GM12878 (cell line): ENCODE data around the gene KIR3DL1. TPM values are rescaled to one million over a fixed set of nuclear protein-coding genes. Genes with fewer than 3 reads are reported as not detected.

Experiments
- ATAC-seq: fragments of 200-7000 bp; cut with Tn5 transposase; 3 replicates; pipeline ENCODE4 v1.9.1; 2020; ENCODE audit warnings: mild to moderate bottlenecking, moderate library complexity
- BruUV-seq: library from RNA; stranded (reverse); fragments of 400-500 nt; replicated peaks from 2 replicates; lab custom pipeline; 2021; lab: Mats Ljungman, UMichigan
- CTCF ChIA-PET: fragments of 300-600 bp; sonication (Branson Sonifier 250); formaldehyde crosslinking; extraction: SDS; loops from one replicate; lab custom pipeline; 2021; ENCODE audit warnings: inconsistent platforms; lab: Yijun Ruan, JAX
- POLR2A ChIA-PET: fragments of 350-600 bp; formaldehyde crosslinking; extraction: SDS; loops from one replicate; lab custom pipeline; 2021; ENCODE audit warnings: inconsistent platforms; lab: Charles Lee
- RAD21 ChIA-PET: fragments of 300-600 bp; sonication (Branson Sonifier 250); formaldehyde crosslinking; loops from one replicate; lab custom pipeline; 2023; ENCODE audit warnings: antibody characterized with exemption; ENCODE audit not compliant: unreplicated experiment; lab: Charles Lee
- SMC1A ChIA-PET: fragments of 300-600 bp; sonication (Branson Sonifier 250); formaldehyde crosslinking; loops from one replicate; lab custom pipeline; 2023; ENCODE audit not compliant: unreplicated experiment, uncharacterized antibody; lab: Charles Lee
- DNase-seq: peaks from one replicate; pipeline ENCODE4 v3.0.0-alpha.2; 2011; ENCODE audit warnings: low read depth, low spot score
- FAIRE-seq: peaks from 3 replicates; lab custom pipeline; 2011; peaks lifted over from hg19 to GRCh38; lab: Jason Lieb, UNC
- H2AFZ ChIP-seq: 2 replicates; pipeline ENCODE4 v1.6.0; 2011; ENCODE audit warnings: low read depth, low read length, control low read depth; ENCODE audit not compliant: control insufficient read depth
- H3K27ac ChIP-seq: 2 replicates; pipeline ENCODE4 v1.5.1; 2011; ENCODE audit warnings: control low read depth; ENCODE audit not compliant: control insufficient read depth, insufficient read depth
- H3K27me3 ChIP-seq, 2 experiments: replicated peaks in 1 of 2; 2 replicates each; pipeline versions ENCODE4 v1.6.0 to v1.6.1; 2011; ENCODE audit warnings: low read length in 1 of 2; ENCODE audit not compliant: control insufficient read depth in 2 of 2, insufficient read depth in 2 of 2
- H3K36me3 ChIP-seq, 2 experiments: 2 replicates each; pipeline ENCODE4 v1.5.1; 2011; ENCODE audit warnings: low read length in 1 of 2; ENCODE audit not compliant: control insufficient read depth in 2 of 2, insufficient read depth in 2 of 2
- H3K4me1 ChIP-seq: 2 replicates; pipeline ENCODE4 v1.6.1; 2011; ENCODE audit warnings: mild to moderate bottlenecking, low read length, moderate library complexity, mixed read lengths; ENCODE audit not compliant: control insufficient read depth, insufficient read depth
- H3K4me2 ChIP-seq: 2 replicates; pipeline ENCODE4 v1.6.0; 2011; ENCODE audit warnings: control low read depth; ENCODE audit not compliant: control insufficient read depth, insufficient read depth
- H3K4me3 ChIP-seq: fragments of 200-600 bp; sonication (generic); 2 replicates; pipeline ENCODE4 v1.5.1; 2016
- H3K79me2 ChIP-seq: 2 replicates; pipeline ENCODE4 v1.6.0; 2011; ENCODE audit warnings: low read length; ENCODE audit not compliant: control insufficient read depth, insufficient read depth
- H3K9ac ChIP-seq: 2 replicates; pipeline ENCODE4 v1.8.0; 2011; ENCODE audit warnings: low read length, control low read depth, mixed read lengths; ENCODE audit not compliant: control insufficient read depth, insufficient read depth
- H3K9me3 ChIP-seq: replicated peaks from 3 replicates; pipeline ENCODE4 v1.5.1; 2011; ENCODE audit warnings: mild to moderate bottlenecking, low read length; ENCODE audit not compliant: control insufficient read depth, insufficient read depth
- H4K20me1 ChIP-seq: 2 replicates; pipeline ENCODE4 v1.6.0; 2011; ENCODE audit not compliant: control insufficient read depth, insufficient read depth
- PAX5 ChIP-seq: IDR thresholded peaks from 2 replicates; pipeline ENCODE4 v1.6.1; 2011; ENCODE audit warnings: low read depth, low read length, borderline replicate concordance
- TCF3 ChIP-seq: IDR thresholded peaks from 2 replicates; pipeline ENCODE4 v1.6.1; 2012; ENCODE audit warnings: low read depth, mild to moderate bottlenecking, low read length, borderline replicate concordance; ENCODE audit not compliant: insufficient read depth
- ZBTB4 ChIP-seq: fragments of 450-650 bp; formaldehyde crosslinking; IDR thresholded peaks from 2 replicates; pipeline ENCODE4 v1.4.0; 2022; ENCODE audit warnings: mild to moderate bottlenecking, moderate library complexity
- ZNF24 ChIP-seq: fragments of 450-650 bp; IDR thresholded peaks from 2 replicates; pipeline ENCODE4 v1.6.1; 2017; ENCODE audit warnings: antibody characterized with exemption, mild to moderate bottlenecking
- WGBS: methylation state at CpG from one replicate; pipeline ENCODE4 v1.1.6; 2016; ENCODE audit warnings: low lambda C conversion rate; ENCODE audit not compliant: insufficient replicate concordance, insufficient coverage; ENCODE audit errors: missing lambda C conversion rate; 5-methylcytosine and 5-hydroxymethylcytosine counted together
- in situ Hi-C: fragments of 300-500 bp; cut with MboI; formaldehyde crosslinking; loops from 9 replicates; pipeline ENCODE4 v1.14.3; 2018; ENCODE audit warnings: mixed read lengths
- intact Hi-C: fragments of 100-400 bp; cut with micrococcal nuclease; formaldehyde crosslinking; loops from one replicate; pipeline ENCODE4 v1.14.2; 2022; ENCODE audit not compliant: unreplicated experiment
- polyA plus RNA-seq, 11 experiments: library from polyadenylated mRNA; depleted of rRNA in 4 of 11; unstranded in 6 of 11; stranded (reverse) in 5 of 11; fragments of >200 nt; fragmentation: Nextera tagmentation in 4 of 11; fragmentation: Illumina TruSeq in 1 of 11; extraction: Ambion mirVana in 4 of 11; extraction: Trizol in 1 of 11; gene quantifications; 1 replicate in 1 of 11; 2 replicates in 10 of 11; pipeline versions ENCODE4 v1.2.1 to v1.2.3, GENCODE V29; 2011 to 2016; ENCODE audit warnings: inconsistent platforms in 2 of 11, missing spikeins in 2 of 11, low read depth in 1 of 11
- total RNA-seq, 4 experiments: library from RNA; depleted of rRNA in 3 of 4; stranded (reverse); fragments of >200 nt in 3 of 4; fragmentation: Illumina TruSeq in 1 of 4; extraction: Trizol in 1 of 4; gene quantifications; 2 replicates each; pipeline versions ENCODE4 v1.2.1 to v1.2.3, GENCODE V29; 2013 to 2021

KIR3DL1 gene
- total and polyA plus RNA-seq, 10 of the 15 experiments (the other 5 are each of a cell fraction or from before 2014, with no cell fraction given) = 0.37 TPM; not detected in 9

GRCh38 chr19:54791476-54791875, 24.8 kb upstream of the KIR3DL1 start:
- no peak overlapping the region for H3K9ac ChIP-seq
- 65% methylated on average over 6 of the region's 6 CpGs for WGBS
- H3K4me3 ChIP-seq = no peak overlapping the region
- no peaks in the 10 kb centered on the region for H3K36me3 ChIP-seq
- H3K4me2 ChIP-seq = no peak overlapping the region
- no peak for DNase-seq
- ChIA-PET SMC1A (no interaction called here), RAD21 (no interaction called here), POLR2A (no interaction called here), CTCF (no interaction called here)
- H3K27ac ChIP-seq = no peak overlapping the region
- ATAC-seq = no peak
- intact Hi-C loops = no loop called here
- BruUV-seq = no TSS peak
- H2AFZ ChIP-seq = no peak overlapping the region
- FAIRE-seq = no peak
- no peaks in the 10 kb centered on the region for H3K79me2 ChIP-seq
- no peaks in the 10 kb centered on the region for H3K4me1 ChIP-seq
- no peak for TF ChIP-seq PAX5
- peak; percentile 88 for TF ChIP-seq ZNF24
- H4K20me1 ChIP-seq = no peaks in the 10 kb centered on the region
- no peaks in the 10 kb centered on the region for H3K9me3 ChIP-seq
- no peaks in the 10 kb centered on the region for H3K27me3 ChIP-seq
- in situ Hi-C loops = no loop called here

GRCh38 chr19:54792814-54793213, 23.5 kb upstream of the KIR3DL1 start:
- no peaks in the 10 kb centered on the region for H3K79me2 ChIP-seq
- in situ Hi-C loops (no loop called here), intact Hi-C loops (no loop called here)
- H3K4me2 ChIP-seq = peak overlapping the region; percentile 69
- H3K4me3 ChIP-seq = no peak overlapping the region
- TF ChIP-seq ZBTB4 (CRISPR knock-in tag) (no peak), TCF3 (no peak)
- TF ChIP-seq, all 136 proteins: peak for 0
- POLR2A ChIA-PET = no interaction called here
- CTCF ChIA-PET = interaction anchor here (0.8 kb wide), 1 partner anchor 19 kb away, joined by 3 read pairs; no protein-coding TSS in a partner anchor
- DNase-seq (peak; percentile 23), FAIRE-seq (peak; percentile 57), ATAC-seq (peak; percentile 49; the same call in 2 of the 3 replicates)
- Histone ChIP-seq H2AFZ (peak overlapping the region; percentile 66), H3K9me3 (no peaks in the 10 kb centered on the region), H3K27ac (no peak overlapping the region), H4K20me1 (no peaks in the 10 kb centered on the region), H3K27me3 (no peaks in the 10 kb centered on the region), H3K4me1 (no peaks in the 10 kb centered on the region), H3K9ac (no peak overlapping the region), H3K36me3 (no peaks in the 10 kb centered on the region)
- BruUV-seq = no TSS peak
- SMC1A ChIA-PET = no interaction called here
- RAD21 ChIA-PET = no interaction called here
- WGBS = under 1% methylated on average over 8 of the region's 8 CpGs
